Adrenal gland (tissue), 5 donors: ENCODE measurements around the gene PARD3B.

Experiments used
- CTCF ChIP-seq, 6 experiments: fragments of 450-650 bp in 4 of 6; fragments of 200-600 bp in 2 of 6; sonication (generic) in 1 of 6; IDR thresholded peaks; 1 replicate in 5 of 6; 2 replicates in 1 of 6; pipeline versions ENCODE4 v1.5.1 to v1.8.0; 2016 to 2021; ENCODE audit warnings: antibody characterized with exemption in 6 of 6, mild to moderate bottlenecking in 2 of 6, moderate library complexity in 1 of 6
- POLR2A ChIP-seq, 2 donors: fragments of 450-650 bp; IDR thresholded peaks; one replicate each; pipeline ENCODE4 v1.6.1; 2017; ENCODE audit warnings: antibody characterized with exemption in 2 of 2, mild to moderate bottlenecking in 2 of 2, moderate library complexity in 1 of 2
- donor health status: DM: no; HTN: no; CAD: no.

- TF ChIP-seq CTCF (IDR thresholded peaks at IDR 0.05) (no peak), POLR2A (IDR thresholded peaks at IDR 0.05) (no peak)
Measured at GRCh38 chr2:204775766-204776165, 230.5 kb downstream of the PARD3B start.
